Stimulated activated CD8-positive, alpha-beta memory T cell treated with anti-CD3 and anti-CD28 coated beads, Interleukin-15, amount 100 ng/mL, for 24 hours (primary cell): Measurements from ENCODE around the gene ARHGAP15.

ENCODE experiments used
- DNase-seq: peaks from one replicate; pipeline ENCODE4 v3.0.0-alpha.2; 2020; ENCODE audit warnings: low read depth

Gene ARHGAP15

DNA sequence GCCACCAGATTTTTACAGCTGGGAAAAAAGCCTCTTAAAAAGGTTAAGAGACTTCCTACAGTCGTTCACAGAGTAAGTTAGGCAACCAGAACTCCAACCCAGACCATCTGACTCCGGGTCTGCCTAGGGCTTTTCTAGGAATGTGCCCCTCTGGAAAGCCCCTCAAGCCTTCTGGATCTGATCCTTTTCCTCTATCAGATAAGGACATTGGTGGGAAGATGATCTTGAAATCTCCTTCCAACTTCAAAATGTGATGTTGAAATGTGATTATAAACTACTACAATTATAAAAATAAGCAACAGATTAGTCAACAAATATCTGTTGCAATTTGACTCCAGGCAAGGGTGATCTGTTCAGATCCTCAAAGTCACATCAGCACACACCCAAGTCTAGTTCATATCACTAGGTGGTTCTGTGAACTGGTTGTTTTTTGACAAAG is 270.4 kb downstream of the ARHGAP15 start:
- DNase-seq, result no peak

DNA sequence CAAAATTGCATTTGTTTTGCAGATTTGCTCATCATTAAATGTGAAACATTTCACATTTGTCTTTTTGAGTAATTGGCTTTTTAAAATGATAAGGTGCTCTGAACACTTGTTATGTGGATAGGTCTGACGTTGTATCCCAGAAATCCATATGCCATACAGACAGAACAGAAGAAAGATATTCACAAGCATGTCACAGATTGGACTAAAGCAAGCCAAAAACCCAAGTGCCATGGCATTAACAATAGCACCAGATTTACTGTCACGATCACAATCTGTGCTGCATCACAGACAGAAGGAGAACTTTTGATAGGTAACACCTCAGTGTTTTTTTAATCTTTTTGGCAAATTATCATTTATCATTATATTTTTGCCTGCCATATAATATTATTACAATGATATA is 272.6 kb downstream of the ARHGAP15 start:
- DNase-seq, result no peak

DNA sequence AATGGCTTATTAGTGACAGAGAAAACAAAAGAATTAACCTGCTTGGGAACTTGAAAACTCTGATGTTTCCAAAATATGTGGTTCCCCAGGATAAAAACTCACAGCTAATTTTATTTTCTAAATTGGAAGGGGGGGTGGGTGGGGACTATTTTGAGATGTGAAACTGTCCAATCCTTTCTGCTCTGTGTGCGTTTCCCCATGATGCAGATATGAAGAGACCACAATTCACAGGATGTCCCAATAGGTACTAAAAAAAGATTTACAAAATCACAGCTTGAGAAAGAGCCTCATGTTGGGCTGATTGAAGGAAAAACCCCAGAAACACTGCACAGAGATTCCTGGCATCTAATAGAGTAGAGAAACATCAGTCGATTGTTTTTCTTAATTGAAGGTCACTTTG is 273.2 kb downstream of the ARHGAP15 start:
- no peak for DNase-seq

DNA sequence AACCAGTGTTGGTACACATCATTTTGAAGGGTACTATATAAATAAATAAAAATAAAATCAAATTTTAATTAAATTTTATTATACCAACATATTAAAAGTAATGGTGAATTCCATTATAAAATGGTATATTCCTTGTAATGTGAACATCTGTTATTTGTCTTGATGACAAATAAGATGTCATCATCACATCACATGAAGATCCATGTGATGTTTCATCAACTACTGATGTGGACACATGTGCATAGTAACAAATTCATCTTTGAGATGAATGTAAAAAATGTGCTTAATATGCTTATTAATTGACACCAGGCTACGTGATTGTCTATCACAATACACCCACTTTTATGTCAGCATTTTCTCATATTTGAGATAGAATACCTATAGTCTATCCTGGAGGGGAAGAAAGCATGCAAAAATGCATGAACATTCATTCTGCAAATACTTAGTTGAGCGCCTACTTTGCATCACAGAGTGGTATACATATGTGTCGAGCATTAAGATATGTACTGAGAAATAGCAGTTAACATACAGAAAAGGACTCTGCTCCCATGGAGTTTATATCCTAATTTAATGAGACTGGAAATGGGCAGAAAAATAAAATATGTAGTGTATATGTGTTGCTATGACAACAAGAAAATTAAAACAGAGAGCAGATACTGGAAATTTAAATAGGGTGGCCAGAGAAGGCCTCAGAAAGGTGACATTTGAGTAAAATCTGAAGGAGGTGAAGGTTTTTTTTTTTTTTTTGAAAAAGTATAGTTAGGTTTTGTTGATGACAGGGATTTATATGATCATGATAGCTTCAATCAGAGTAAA is 281.1 kb downstream of the ARHGAP15 start:
- no peak for DNase-seq

DNA sequence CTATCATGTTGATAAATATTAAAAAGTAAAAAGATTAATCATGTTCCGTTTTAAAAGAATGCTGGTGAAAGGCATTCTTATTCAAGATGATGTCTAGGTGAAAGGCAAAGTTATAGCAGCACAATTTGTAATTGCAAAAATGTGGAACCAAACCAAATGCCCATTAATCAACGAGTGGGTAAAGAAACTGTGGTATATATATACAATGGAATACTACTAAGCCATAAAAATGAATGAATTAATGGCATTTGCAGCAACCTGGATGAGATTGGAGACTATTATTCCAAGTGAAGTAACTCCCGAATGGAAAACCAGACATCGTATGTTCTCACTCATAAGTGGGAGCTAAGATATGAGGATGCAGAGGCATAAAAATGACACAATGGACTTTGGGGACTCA is 286.4 kb downstream of the ARHGAP15 start:
- DNase-seq, result no peak

DNA sequence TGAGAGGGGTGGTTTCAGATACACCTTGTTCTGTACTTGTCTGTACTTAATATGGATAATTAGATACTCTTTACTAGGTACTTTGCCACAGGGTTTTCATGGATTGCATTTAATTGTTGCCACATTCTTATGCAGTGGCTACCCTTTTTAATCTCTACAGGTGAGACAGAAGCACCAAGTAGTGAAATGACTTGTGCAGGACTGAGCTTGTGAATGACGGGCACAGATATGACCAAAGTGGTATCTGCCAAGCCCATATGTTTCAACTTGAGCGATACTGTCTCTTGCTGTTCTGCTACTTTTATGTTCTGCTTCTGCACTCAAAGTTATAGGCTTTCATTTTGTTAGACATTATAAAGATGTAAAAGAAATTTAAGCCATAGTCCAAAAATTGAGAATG is 288.2 kb downstream of the ARHGAP15 start:
- DNase-seq, result no peak

DNA sequence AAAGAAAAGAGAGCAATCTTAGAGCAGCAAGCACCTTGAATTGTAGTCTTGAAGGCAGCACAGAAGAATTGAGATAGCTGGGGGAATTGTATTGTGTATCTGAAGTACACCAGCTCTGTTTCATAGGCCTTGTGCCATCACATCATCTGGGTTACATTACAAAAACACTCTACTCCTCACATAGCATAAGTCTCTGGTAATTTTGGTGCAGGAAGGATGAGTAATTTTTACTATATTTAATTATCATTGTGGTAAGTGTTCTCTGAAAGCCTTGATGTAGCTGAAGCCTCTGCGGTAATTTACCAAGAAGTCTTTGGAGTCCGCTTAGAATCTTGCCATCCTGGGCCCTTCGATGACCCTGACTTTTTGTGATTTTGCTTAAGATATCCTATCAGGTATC is 291.1 kb downstream of the ARHGAP15 start:
- DNase-seq, result no peak

DNA sequence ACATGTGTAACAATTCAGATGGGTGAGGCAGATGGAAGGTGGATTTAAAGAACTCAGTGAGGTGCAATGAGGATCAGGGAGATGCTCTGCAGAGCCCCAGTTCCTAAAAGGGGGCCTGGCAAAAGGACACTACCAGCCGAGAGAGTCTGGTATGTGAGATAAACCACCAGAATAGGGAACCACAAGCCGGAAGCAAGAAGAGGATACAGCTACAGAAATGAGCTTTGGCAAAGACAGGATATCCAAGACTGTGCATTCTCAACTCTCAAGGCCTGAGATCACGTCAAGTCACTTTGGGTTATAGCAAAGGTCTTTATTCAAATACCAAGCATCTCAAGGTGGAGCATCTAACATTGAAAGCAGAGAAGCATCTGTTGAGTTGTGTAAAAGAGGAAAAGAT is 293.5 kb downstream of the ARHGAP15 start:
- DNase-seq, result no peak

DNA sequence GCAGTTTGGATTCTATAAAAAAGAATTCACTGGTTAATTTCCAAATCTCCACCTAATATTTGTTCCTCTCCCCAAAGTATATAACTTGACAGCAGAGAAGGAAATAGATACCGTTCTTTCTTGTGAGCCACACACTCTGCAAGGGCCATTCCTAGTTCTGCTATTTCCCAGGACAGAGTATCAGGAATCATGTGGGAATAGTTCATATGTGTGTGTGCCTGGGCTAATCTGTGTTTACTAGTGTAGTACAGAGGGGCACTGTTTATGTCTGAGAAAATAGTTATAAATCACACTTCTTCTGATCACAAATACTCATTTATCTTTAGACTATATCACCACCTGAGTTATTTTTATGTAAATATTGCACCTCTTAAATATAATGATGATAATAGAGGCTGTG is 296.7 kb downstream of the ARHGAP15 start:
- DNase-seq, result no peak

DNA sequence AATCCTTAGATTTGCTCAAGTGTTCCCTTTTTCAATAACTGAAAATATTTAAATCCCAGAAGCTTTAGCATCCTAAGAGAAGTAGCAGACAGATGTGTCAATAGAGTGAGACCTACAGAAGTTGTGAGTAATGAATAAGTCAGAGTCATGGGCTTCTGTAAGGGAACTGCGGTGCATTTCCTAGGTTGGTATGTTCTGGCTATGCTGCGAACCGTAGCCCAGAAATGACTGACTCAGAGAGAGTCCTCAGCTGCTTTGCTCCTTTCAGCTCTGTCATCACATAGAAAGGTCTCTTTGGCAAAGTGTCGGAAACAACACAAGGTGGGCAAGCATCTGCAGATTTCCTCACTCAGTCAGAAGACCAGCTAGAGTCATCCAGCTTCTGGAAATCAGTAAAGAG is 297.1 kb downstream of the ARHGAP15 start:
- DNase-seq, result no peak

DNA sequence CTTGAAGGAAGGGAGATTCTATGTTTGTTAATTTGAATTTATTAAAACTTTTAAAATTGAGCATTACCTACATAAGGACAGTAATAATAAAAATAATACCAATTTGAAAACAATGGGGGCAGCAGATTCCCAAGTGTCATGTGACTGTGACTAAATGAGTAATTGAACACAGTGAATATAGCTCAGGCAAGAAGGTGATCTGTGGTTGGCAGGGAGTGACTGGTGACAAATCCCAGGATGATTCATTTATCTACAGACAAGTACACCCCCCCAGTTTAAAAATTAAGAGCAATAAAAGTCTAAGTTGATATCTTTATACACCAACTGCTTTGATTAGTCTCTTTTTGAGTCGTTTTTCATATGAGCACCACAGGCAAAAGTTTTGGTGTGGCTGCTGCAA is 299.5 kb downstream of the ARHGAP15 start:
- no peak for DNase-seq

DNA sequence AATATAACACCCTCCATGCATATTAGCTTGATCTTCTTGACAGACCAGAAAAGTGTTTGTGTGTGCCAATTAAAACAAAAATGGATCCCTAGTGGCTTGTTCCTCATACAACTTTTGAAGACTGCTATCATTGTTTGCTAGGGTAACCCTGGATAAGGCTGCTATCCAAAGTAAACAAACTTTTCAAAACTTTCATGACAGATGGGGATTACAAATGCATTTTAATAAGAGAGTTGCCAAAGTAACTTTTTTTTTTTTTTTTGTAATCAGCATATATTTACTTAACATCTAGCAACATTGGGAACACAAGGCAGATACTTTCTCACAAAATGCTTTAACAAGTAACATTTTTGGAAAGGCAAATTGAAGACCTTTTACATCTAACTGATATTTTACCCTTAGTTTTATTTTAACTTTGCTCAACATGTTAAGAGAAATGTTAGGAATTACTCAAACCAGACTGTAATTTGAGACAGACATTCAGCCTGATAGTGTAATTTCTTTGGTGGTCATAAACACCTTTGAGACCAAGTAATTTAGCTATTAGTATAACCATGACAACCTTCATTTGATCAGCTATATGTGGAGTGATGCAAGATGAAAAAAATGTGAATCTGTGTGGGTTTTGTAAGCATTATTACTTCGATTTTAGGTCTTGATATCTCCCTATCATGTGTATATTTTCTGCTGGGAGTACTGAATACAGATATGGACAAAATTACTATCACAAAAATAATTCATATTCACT is 300.9 kb downstream of the ARHGAP15 start:
- DNase-seq, result no peak

DNA sequence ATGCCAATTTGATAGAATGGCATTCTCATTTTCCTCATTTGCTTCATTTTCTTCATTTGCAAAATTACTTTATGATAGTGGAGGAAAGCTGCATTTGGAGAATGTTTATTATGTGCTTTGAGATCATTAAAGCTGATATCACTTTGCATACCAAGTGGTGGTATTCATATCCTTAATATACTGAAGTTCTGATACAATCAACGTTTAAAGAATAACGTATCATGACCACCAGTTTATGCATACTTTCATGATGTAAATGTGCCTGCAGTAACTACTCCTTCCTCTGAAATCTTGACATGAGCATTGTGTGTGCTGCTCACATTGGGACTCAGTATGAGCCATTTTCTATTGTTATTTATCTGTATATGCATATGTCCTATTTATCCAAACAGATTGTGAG is 302.1 kb downstream of the ARHGAP15 start:
- DNase-seq, result no peak

DNA sequence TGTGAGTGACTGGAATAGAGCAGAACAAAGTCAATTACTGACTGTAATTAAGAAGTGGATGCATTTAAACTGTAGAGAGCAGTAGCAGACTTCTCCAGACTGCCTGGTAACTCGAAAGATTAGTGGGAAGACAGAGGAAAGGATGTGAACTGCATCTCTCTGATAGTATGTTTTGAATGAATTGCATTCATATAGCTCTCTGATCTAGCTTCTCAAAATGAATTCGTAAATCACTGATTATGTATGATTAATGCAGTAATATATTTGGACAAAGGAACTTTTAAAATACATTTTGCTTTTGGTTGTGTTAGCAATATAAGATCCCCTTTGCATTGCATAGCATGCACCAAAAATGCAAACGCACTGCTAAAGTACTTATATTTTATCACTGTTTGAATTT is 304.0 kb downstream of the ARHGAP15 start:
- no peak for DNase-seq

DNA sequence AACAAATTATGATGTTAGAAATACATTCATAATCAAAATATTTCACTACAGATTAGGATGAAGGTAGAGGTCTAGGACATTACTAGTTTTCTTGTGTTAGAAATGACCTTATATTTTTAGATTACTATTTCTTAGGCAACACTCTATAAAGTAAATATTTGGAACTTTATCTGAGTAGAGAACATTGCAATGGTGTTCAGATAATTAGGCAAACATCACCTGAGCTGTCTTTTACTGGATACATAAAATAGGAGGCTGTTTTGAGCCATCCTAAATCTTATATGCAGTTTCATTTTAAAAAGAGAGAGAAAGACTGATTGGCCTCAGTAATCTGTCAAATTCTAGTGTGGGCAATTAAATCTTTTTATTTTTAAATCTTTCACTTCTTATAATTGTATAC is 304.6 kb downstream of the ARHGAP15 start:
- no peak for DNase-seq

DNA sequence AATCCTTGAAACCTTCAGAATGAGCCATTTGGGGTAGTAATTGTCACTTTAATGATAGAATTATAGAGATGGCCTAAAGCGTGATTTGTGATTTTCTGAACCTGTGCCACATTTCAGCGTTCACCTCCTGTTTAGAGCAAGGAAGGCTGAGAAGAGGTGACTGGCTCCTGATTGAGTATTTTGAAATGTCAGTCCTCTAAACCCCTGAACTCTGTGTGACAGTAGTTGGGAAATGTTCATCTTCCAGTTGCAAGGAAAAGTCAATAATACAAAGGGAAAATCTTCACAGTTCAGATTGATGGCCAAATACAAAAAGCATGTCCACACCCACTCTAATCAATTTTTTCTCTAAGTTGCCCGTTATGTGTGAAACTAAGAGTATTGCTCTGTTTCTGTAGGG is 305.2 kb downstream of the ARHGAP15 start:
- no peak for DNase-seq

DNA sequence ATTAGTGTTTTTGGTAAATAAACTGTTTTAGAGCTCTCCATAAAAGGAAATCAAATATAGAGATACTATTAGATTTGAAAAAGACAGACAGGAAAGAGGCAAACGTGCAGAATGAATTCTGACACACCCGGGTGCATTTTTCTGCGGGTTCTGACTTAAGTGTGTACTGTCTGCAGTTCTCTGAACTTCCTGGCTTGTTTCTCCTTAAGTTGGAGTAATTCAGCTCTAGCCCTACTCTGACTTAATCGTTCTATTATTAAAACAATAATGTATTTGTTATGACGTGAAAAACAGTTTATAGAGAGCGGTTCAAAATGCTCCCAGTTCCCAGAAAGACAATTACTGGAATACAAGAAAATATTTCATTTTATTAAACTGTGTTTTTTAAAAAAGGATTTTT is 305.9 kb downstream of the ARHGAP15 start:
- no peak for DNase-seq

DNA sequence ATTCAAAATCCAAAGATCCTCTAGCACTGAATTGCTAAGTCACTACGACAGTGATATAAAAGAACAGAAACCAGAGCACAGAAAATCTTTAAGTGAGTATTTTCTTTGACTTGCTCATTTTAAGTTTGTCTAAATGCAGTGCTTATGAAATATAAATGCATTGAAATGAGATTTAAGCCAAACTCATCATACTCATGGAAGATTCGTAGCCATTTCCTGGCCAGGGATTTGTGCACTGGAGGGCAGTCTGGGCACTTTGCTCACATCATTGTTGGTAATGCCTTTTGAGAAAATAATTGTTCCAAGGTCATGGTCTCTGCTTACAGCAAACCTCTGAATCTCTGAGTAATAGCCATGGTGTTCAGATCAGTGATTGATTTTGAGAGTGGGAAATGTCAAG is 307.7 kb downstream of the ARHGAP15 start:
- DNase-seq, result no peak

DNA sequence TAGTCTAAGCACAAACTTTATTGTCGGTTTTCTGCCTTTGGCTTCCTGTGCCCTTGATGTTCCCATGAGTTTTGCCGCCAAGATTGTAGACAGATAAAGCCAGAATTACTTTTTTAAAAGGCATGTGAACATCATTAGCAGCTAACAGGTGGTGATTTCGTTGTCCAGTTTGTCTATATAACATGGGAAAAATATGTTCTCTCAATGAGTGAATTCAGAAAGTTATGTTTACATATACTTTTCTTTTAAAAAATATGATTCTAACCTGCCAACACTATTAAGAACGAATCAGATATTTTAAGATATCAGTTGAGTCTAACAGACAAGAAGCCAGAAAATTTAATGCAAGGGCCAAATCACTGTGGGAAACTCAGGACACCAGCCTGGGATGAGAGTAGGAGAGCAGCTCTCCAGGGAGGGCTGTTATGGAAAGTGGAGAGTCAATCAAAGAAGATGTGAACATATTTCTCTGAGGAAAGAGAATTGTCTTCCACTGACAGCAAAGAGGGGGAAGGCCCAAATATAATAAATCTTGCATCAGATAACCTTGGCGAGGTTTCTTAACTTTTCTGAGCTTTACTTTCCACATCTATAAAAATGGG is 311.3 kb downstream of the ARHGAP15 start:
- DNase-seq, result no peak

DNA sequence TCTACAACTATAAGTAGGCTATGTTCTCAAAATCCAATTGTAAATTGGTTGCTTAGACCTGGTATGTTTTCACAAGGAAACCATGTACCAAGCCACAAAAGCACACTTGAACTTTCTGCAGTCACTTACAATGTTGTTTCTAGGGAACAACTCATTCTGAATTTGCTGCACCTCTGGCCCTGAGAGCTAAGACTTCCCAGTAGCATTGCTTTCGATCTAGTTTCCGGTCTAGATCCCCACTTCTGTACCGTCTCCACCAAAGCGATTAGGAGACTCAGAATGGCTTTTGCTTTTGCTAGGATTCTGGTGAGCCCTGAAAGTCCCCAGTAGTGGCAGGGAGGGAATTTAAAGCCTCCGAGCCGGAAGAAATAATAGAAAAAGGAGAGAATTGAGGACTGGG is 313.0 kb downstream of the ARHGAP15 start:
- no peak for DNase-seq

DNA sequence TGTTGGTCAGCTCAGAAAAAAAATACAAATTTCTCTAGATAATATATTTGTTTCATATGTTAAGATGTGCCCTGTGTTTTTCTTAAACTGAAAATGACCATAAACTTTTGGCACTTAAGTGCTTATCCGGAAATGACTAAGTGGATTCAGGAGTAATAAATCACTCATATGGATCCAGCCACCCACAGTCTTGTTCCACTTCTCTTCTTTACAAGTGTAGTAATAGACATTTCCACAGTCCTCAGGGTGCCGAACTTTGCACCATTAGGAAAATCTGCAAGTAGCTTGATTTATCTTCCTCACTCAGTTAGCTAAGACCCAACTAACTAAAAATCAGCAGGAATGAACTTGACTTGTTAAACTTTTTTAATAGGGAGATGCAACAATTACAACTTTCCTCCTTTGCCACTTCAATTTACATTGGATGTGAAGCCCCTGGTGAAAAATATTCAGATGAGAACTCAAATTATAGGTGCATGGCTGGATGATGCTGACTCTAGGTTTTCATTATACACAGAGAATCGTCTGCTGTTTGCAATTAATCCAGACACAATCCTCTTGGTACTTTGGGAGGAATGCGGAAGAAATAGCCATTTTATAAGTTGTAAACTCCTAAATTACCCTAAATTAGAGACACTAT is 322.5 kb downstream of the ARHGAP15 start:
- no peak for DNase-seq

DNA sequence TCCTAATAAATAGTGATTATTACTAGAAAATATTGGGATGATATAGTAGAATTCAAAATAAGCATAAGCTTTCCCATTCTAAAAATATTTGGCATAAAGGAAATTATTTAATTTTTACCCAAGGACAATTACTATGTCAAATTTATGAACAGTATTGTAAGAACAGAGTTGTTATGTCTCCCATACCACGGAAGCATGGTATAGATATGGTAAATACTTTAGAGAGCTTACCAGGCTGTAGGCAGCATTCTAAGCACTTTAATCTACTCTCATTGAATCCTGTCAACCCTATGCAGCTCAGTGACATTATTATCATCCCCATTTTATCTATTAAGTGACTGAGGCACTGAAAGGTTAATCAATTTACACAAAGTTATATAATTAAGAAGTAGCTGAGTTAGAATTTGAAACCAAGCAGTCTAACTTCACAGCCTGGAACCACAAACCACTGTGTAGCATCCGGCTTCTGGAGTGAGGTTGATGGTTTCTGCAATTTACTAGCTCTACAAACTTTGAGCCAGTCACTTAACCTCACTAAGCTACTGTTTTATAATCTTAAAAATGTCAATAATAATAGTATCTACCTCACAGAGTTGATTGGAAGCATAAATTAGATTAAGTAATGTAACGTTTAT is 323.7 kb downstream of the ARHGAP15 start:
- no peak for DNase-seq
